GM18520 (cell line): ENCODE data around the gene ATXN3.

Experiments
- ATAC-seq: cut with Tn5 transposase; IDR thresholded peaks from one replicate; pipeline ENCODE4 v1.9.1; 2021; ENCODE audit not compliant: unreplicated experiment

The ATXN3 gene

DNA sequence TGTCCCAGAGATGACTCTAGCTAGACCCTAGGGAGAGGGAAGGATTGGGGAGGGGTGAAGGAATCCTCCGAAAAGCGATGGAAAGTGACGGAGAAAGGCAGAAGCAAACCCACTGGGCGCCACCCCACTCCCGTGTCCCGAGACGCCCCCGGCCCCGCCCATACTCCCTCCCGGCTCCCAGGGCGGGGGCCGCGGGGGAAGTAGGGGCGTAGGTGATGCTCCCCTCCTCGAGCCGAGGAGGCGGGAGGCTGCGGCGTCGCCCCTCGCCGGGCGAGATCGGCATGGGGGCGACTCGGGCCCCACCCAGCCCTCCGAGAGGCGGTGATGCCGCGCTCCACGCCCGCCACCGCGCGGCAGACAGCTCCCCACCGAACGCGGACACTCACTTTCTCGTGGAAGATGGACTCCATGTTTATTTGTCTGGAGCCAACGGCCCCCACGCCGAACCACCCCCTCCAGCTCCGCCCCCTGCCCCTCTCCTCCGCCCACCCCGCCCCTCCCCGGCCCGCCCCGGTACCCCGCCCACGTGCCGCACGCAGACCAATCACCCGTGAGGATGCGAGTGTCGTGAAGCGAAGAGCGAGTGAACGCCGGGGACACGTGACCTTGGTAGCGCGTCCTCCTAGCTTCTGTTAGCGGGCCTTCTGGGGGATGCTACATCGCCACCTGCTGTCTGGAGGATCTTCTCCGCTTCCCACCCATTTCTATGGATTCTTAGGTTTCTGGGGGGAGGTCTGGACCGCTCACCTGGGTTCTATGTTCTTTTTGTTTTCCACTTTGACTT lies at the start of gene ATXN3:
ATXN3 (minus strand) TSS at position 440 of the 784 bp plus-strand sequence; CDS start at position 410, 30 bp downstream.
- ATAC-seq, result peak; percentile 72

DNA sequence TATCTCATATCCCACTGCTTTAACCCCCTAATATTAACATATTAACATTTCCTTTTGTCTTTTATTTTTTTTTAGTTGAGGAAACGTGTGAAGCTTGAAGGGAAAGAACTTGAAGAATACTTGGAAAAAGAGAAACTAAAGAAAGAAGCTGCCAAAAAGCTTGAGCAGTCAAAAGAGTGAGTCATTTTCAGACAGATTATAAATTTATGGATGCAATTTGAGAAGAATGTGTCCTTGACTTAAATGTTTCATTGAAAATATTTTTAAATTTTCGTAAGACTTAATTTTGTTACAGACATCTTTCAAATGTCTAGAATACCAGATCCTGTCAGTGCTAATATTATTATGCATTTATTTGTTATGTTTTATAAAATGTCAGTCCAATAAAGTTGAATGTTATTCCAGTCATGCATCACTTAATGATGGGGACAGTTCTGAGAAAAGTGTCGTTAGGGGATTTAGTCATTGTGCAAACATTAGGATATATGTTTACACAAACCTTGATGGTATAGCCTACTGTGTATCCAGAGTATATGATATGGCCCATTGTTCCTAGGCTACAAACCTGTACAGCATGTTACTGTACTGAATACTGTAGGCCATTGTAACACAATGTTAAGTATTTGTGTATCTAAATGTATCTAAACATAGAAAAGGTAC lies 48.0 kb upstream of the ATXN3 start:
- no peak for ATAC-seq

DNA sequence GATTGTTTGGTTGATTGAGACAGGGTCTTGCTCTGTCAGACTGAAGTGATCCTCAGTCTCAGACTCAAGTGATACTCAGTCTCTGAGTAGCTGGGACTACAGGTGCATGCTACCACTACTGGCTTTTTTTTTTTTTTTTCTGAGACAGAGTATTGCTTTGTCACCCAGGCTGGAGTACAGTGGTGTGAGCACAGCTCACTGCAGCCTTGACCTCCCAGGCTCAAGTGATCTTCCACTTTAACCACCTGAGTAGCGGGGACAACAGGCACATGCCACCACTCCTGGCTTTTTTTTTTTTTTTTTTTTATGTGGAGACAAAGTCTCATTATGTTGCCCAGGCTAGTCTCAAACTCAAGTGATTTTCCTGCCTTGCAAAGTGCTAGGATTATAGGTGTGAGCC lies 47.2 kb upstream of the ATXN3 start:
- ATAC-seq, result no peak

DNA sequence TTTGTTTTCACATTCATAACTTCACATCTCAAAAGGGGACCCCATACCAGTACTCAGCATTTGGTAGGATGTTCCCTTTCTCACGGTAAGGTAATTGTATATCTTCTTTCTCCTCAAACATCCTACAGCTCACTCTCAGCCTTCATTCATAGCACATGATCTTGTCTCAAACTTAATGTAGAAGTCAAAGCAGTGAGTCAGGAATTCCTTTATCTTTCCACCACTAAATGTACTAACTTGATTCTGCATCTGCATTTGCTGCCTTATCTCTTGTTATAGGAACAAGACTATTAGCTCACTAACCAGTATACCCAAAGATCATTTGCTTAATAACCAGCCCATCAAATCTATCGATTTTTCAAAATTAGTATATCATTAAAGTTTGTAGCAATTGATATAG lies 38.3 kb upstream of the ATXN3 start:
- ATAC-seq, result no peak

DNA sequence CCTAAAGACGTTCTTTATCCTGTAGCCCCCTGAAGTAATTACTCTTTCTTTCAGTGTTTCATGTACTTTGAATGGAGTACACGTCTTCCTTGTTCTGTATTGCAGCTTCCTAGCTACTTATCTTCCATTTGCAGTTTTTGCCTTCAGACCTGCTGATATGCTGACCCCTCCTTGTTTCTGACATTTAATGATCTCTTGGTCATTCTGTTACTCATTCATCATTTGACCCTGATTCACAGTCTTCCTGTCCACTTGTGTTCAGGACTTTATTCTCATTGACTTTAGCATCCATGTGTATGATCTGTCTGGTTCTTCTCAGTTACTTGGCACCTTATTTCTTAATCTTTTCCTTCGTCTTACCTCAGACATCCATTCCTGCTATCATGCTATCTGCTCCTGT lies 37.6 kb upstream of the ATXN3 start:
- ATAC-seq, result no peak

DNA sequence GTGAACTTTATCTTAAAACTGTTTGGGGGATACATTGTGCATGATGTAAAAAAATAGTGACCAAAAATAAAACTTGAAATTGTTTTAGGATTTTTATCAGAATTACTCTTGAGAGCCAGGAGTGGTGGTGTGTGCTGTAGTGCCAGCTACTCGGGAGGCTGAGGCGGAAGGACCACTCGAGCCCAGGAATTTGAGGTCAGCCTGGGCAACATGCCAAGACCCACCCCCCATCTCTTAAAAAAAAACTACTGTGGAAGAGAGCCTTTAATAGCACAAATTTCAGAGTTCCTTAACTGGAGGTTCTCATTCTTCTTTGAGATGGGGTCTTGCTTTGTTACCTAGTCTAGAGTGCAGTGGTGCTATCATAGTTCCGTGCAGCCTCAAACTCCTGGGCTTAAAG lies 36.9 kb upstream of the ATXN3 start:
- ATAC-seq, result no peak

DNA sequence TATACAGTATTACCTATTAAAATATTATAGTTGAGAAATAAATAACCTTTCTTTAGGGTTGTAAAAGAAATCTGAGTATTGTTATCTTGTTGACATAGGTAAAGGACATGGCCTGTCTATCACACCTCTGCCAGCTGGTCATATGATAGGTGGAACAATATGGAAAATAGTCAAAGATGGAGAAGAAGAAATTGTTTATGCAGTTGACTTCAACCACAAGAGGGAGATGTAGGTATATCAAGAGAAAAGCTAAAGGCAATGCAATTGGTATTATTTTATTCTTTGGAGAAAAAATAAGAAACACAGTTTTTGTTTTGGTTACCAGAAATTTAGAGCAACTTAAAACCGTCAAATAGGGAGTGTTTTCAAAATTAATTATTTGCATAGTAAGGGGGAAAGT lies 28.9 kb upstream of the ATXN3 start:
- no peak for ATAC-seq

DNA sequence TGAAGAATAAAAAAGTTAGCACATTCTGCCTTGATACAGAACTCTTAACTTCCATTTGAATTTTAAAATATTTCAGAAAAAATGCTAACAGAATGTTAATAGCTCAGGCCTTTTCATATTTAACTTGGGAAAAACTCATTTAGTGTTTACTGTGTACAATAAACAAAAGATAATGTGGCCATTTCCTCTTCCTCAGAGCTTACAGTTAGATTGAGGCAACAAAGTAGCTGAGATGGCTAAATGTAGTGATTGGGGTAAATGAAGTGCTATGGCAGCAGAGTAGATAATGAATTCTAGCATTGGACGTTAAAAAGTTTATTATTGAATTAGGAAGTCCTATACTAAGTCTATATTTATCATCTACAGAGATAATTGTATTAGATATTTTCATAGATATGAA lies 28.1 kb upstream of the ATXN3 start:
- ATAC-seq, result no peak

DNA sequence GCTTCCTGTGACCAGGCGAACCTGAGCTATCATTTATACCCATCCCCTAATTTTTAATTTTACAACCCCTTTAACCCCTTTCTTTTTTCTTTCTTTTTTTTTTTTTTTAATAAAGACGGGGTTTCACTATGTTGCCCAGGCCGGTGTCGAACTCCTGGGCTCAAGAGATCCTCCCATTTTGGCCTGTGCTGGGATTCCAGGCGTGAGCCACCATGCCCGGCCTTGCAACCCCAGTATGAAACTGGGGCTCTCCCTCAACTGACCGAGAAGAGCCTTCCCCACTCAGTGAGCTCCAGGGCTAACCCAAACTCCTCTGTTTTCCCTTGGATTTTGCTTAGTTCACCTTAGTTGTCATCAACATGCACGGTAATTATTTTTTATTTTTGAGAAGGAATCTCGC lies 16.4 kb upstream of the ATXN3 start:
- ATAC-seq, result no peak

DNA sequence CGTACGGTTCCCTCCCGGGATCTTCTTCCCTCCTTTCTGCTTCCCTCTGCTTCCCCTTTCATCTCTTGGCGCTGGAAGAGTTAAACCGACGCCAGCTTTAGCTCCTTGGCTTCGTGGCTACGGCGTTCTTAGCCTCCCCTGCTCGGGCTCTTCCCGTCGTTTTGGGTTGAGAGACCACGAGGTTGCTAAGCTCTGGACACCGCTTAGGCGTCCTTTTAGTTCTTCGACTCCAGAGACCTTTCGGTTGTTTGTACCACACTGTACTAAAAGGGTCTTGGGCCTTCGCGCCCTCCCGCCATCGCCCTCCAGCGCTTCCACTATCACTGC lies 15.9 kb upstream of the ATXN3 start:
- no peak for ATAC-seq

DNA sequence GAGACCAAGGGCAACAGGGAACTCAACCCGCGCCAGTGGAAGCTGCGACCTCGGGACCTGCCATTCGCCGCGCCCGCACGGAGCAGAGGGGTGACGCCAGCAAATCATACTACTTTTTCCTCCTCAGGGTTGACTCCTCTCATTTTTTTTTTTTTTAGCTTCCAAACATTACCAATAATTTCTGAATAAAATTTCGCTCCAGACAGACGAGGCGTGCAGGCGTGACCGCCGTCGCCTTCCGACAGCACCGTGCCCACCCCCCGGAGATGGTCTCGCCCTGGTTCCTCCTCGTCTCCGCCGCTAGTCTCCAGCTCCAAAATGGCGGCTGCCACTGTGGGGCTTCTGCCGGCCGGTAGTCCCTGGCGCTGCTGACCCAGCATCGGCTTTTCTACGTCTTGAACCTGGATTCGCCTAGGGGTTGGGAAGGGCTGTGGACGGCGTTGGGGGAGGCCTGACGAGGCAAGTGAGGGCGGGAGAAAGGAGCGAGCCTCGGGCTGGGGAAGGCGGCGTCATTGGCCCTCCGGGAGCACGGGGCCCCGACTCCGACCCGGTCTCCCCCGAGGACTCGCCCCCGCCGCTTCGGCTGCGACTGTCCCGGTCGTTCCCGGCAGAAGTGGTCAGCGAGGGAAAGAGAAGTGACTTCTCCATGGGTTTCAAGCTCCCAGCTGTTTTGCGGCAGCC lies 15.4 kb upstream of the ATXN3 start, which contains the start of the genes CPSF2 and NDUFB1:
CPSF2 (plus strand) TSS at position 300 of the 681 bp plus-strand sequence. CDS start 9,016 bp downstream, outside the sequence.
NDUFB1 (minus strand) TSS at position 37 of the 681 bp plus-strand sequence. CDS start 4,069 bp downstream, outside the sequence.
- peak; percentile 66 for ATAC-seq

DNA sequence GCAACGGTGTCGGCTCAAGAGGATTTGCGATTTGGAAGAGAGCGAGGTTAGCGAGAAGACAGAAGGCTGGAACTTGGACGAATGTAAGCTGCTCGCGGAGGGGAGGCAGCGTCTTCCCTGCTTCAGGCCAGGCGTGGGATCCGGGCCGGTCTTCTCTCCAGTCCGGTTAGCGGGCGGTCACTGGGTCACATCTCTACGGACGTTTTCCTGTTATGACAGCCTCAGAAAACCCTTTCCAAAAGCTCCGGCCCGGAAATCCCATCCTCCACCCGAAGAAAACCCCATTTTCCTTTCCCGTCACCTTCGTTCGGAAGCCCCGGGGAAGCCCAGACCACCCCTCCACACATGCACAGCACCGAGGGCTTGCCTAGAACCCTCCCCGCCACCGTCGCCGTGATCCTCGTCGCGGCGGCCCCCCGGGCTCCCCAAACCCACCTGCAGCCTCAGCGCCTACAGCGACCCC lies 14.9 kb upstream of the ATXN3 start:
- no peak for ATAC-seq

DNA sequence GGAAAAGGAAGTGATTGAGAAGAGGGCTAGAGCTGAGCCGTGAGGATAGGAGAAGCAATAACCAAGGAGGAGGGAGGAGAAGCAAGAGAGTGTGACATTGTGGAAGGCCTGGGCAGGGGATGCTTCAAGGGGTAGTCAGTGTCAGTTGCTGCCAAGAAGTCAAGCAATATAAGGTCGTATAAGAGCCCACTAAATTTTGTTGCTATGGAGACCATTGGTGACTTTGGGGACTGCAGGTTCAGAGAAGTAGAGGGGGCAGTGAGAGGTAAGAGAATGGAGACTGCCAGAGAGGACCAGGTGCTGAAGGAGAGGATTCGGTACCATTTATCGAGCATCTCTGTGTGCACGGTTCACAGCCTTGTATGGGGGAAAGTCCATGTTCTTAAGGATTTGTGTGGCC lies 3.1 kb upstream of the ATXN3 start:
- no peak for ATAC-seq

DNA sequence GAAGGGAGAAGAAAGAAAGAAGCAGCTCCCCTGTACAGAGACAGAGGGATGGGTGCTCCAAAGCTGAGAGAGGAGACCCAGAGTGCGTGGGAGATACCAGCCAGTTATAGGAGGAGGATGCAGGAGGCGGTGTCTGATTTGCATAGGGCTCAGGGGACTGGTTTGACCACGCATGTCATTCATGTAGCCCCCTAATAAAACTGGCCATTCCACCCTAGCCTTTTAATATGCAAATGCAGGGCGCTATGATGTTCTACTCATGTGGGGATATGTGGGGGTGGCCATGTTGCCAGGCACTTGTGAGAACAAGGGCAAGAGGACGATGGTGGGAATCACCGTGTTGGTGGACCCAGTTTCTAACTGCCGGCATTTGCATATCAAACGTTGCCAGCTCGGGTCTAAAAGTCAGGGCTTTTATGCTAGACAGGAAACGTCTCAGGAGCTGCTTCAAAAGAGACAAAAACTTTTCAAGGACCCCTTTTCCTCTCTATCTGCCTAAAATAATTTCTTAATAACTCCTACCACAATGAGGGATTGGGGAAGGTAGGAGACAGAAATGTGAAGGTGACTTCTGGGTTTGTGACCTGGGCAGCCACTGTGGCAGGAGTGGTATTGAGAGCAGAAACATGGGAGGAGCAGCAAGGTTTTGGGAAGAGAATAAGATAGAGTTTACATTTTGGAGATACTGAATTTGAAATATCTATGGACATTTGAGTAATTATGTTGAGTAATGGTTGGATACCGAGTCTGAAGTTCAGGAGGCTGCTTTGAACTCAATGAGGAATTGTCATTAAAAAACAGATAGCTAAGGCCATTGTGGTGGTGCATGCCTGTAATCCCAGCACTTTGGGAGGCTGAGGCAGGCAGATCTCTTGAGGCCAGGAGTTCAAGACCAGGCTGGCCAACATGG lies 2.2 kb upstream of the ATXN3 start:
- no peak for ATAC-seq

DNA sequence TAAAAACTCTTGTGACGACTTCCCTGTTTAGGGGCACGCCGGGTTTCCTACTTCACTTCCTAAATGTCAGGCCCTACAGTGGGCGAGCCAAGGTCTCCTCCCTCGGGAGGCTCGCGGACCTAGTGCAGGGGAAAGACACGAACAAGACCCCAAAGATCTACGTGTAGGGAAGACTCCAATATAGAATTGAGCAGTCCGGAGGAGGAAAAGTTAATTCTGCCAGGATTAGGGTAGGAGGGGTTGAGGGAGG lies 564 bp downstream of the ATXN3 start:
- no peak for ATAC-seq

DNA sequence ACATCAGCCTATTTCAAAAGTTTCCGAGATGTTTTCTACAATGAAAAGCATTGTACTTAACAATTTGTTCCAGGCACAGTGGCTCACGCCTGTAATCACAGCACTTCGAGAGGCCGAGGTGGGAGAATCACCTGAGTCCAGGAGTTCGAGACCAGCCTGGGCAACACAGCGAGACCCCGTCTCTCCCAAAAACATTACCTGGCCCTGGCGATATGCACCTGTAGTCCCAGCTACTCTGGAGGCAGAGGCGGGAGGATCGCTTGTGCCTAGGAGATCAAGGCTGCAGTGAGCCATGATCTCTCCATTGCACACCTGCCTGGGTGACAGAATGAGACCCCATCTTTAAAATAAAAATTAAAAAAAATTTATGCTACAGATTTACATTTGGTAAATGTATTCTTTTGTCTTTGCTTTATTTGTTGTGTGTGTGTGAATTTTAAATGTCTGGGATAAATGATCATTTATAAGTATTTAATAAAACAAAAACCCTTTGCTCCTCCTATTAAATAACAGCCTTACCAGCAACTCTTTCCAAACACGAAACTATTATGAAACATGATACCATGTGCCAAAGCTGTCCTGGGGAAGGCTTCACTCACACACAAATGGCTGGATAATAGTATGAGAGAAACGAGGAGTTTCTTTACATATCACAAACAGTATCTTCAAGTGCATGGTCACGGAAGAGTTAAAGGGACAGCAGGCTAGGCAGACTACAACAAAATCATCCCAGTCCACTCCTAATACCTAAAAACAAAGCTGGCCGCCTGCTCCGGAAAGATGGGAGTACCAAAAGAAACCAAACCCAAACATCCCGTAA lies 1.1 kb downstream of the ATXN3 start:
- no peak for ATAC-seq

DNA sequence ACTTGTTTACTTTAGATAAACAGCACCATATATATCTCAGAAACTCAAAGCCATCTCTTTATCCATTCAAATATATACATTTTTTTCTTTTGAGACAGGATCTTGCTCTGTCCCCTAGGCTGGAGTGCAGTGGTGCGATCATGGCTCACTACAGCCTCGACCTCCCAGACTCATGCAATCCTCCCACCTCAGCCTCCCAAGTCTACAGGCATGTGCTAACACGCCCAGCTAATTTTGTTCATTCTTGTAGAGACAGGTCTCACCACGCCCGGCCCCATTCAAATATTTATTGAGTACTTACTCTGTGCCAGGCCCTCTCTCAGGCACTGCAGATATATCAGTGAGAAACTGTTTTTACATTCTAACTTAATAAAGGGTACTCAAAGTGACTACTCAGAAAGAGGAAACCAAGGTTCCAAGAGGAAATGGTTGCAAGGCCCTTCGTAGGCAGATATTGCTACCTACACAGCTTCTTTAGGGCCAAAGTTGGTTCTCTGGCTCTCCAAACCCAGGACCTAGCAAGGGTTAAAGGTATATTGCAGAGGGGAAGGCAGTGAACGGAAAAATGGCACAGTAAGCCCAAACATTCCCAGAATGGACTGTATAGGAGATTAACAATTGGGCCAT lies 2.9 kb downstream of the ATXN3 start:
- no peak for ATAC-seq

DNA sequence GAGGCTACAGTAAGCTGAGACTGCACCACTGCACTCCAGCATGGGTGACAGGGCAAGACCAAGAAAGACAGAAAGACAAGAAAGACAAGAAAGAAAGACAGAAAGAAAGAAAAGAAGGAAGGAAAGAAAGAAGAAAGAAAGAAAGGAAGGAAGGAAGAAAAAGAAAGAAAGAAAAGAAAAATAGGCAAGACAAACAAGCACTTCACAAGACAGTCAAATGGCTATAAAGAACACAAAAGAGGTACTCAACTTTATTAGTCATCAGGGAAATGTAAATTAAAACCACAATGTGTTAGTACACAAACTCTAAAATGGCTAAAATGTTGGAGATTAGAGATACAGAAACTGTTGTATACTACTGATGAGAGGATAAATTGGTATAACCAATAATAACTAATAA lies 6.6 kb downstream of the ATXN3 start:
- no peak for ATAC-seq

DNA sequence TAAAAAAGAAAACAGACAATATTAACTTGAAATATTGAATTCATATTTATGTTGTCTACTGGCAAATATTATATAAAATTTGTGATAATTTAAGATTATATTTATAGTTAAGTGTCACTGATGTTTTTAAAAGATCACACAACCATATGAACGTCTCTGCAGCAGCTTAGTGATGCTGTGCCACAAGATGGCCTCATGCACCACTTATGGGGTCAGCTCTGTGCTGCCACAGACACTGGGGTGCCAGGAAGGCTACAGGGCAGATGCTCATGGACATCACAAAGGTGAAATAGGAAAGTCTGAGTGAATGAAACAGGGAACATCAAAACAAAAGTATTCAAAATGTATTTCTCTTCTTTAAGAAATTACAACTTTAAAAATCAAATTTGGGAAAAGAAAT lies 13.1 kb downstream of the ATXN3 start:
- ATAC-seq, result no peak

DNA sequence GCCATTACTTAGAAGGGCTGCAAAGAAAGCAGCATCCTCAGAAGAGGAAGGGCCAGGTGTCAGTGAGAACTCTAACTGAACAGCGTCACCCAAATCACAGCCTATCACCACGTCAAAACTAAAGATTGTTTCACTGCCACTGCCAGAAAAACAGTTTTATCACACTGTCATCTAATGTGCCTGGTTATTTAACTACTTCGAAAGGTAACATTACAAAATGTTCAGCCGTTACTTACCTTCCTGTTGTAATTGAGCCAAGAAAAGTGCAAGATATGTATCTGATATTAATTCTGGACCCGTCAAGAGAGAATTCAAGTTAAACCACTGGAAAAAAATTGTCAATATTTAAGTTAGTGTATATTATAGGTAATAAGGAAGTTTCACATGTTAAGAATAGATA lies 17.9 kb downstream of the ATXN3 start:
- ATAC-seq, result no peak
